ENCODE measurements around the gene TMEM87A. TPM values are rescaled to one million over a fixed set of nuclear protein-coding genes. Genes with fewer than 3 reads are reported as not detected.
"Not testable (repeated sequence)": the region's sequence is repeated elsewhere in the genome, so short reads cannot be mapped to it uniquely, and the experiment has no call there.

TMEM87A gene
- total RNA-seq, 4 donors from 2014 or later, result 43.3 to 75.7 (median 46.9) TPM

DNA sequence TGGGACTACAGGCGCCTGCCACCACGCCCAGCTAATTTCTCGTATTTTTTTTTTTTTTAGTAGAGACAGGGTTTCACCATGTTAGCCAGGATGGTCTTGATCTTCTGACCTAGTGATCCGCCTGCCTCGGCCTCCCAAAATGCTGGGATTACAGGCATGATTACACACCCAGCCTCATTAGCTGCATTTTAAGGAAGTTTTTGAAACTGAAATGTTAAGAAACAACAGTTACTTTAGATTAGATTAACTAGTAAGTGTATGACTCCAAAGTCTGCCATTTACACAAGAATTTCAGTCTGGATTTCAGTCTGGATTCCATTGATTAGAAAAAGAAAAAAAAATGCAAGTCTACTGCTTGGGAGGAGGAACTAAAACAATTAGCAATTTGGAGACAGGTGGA is 40.6 kb downstream of the TMEM87A start:
- no peak for ATAC-seq (ENCODE audit: low FRiP score)
- DNase-seq (ENCODE audit: low spot score), result no peak

DNA sequence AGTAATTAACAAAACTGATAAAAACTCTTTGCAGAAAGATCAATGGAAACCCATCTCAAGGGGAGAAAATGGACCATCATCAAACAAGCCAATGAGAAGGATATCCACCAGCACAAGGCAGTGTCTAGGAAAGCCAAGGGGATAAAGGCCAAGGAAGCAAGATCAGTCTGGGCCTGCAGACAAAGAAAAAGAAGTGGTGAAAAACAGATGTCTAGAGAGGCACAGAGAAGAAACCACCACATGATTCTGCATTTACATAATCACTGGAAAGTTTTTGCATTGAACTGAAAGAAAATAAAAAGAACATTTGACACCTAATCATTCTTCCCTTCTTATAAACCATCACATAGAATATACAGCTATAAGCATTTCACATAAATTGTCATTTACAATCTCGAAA is 42.1 kb downstream of the TMEM87A start:
- DNase-seq (ENCODE audit: low spot score), result no peak

More for the DNA sequence above, 40.6 kb downstream of the TMEM87A start:
- TF ChIP-seq CTCF (IDR thresholded peaks at IDR 0.05), result no peak

GRCh38 chr15:42228981-42229380 is 44.3 kb downstream of the TMEM87A start:
- not testable (repeated sequence) for DNase-seq (ENCODE audit: low spot score); ATAC-seq (ENCODE audit: low FRiP score)

More for the DNA sequence above, 42.1 kb downstream of the TMEM87A start:
- ATAC-seq (ENCODE audit: low FRiP score), result no peak
- no peak for TF ChIP-seq CTCF (IDR thresholded peaks at IDR 0.05)

GRCh38 chr15:42228036-42228435 is 45.2 kb downstream of the TMEM87A start:
- DNase-seq (ENCODE audit: low spot score) (no peak), ATAC-seq (ENCODE audit: low FRiP score) (no peak)
- TF ChIP-seq CTCF (IDR thresholded peaks at IDR 0.05), result no peak

GRCh38 chr15:42226648-42227047 is 46.6 kb downstream of the TMEM87A start:
- DNase-seq (ENCODE audit: low spot score) (no peak), ATAC-seq (ENCODE audit: low FRiP score) (no peak)
- no peak for TF ChIP-seq CTCF (IDR thresholded peaks at IDR 0.05)

- DNase-seq (ENCODE audit: low spot score) (no peak), ATAC-seq (ENCODE audit: low FRiP score) (no peak)
- TF ChIP-seq CTCF (IDR thresholded peaks at IDR 0.05), result no peak
These were observed 53.0 kb downstream of the TMEM87A start for GRCh38 chr15:42220216-42220615.

GRCh38 chr15:42218953-42219592 is 54.2 kb downstream of the TMEM87A start:
- TF ChIP-seq CTCF (IDR thresholded peaks at IDR 0.05), result no peak
- no peak for DNase-seq (ENCODE audit: low spot score)
- ATAC-seq (ENCODE audit: low FRiP score), result no peak

Measured in omental fat pad (tissue), 4 donors.